CD4-positive, alpha-beta T cell treated with Interleukin-4 for 1 hour (primary cell): Measurements from ENCODE around the gene EPB41L2.
"Not testable (repeated sequence)": the region's sequence is repeated elsewhere in the genome, so short reads cannot be mapped to it uniquely, and the experiment has no call there.

Source experiments
- DNase-seq, 2 donors: peaks; one replicate each; pipeline ENCODE4 v3.0.0-alpha.2; 2020 to 2022

The EPB41L2 gene

DNA sequence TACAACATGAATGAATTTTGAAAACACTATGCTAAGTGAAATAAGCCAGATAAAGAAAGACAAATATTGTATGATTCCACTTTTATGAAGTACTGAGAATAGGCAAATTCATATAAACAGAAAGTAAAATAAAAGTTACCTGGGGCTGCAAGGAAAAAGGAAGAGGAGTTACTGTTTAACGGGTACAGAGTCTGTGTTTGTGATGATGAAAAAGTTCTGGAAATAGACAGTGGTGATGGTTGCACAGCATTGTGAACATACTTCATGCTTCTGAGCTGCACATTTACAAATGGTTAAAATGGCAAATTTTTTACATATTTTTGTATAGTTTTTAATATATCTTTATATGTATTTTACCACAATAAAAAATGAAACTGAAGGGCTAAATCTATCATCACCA lies 29.4 kb downstream of the EPB41L2 start:
- DNase-seq: no peak

DNA sequence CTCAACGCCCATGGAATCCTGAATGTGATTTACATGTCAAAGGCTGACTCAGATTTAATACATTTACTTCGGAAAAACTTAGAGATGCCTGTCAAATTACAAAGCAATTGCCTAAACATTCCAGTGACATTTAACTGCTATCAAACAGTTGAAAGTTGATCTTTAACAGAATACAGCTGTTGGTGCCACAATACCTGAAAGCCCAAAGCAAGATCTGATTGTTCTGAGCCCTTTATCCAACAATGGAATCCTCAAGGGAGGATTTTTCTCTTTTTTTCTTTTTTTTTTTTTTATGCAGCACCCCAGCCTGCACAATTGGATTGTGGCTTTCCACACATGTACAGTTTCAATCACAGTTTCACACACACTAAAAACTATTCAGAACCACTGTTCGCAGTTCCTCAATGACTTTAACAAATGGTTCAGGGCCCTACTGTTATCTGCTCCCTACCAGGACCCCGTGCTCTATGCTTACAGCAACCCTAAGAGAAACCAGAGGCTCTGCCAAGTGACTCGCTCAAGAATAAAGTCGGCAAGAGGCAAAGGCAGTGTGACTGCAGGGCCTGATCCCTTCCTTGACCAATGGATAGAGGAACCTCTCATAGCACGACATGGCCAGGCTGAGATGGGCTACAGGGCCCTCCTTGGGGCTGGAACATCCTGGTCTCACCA lies 33.3 kb downstream of the EPB41L2 start:
- DNase-seq: no peak

DNA sequence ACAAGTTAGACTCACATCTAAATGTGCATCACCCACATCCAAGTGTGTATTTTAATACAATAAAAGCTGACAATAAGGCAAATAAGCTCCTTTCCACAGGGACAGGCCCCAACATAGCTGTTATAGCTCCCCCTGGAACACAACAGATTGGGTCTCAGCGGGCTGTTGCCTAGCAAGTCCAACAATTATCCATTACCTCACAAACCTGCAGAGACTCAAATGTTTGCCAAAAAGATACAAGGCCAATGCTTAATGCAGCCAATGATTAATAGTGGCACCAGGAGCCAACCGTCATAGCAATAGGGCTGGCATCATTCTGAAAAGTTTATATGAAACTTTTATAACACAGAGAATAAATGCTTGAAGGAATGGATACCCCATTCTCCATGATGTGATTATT lies 35.7 kb downstream of the EPB41L2 start:
- no peak for DNase-seq

DNA sequence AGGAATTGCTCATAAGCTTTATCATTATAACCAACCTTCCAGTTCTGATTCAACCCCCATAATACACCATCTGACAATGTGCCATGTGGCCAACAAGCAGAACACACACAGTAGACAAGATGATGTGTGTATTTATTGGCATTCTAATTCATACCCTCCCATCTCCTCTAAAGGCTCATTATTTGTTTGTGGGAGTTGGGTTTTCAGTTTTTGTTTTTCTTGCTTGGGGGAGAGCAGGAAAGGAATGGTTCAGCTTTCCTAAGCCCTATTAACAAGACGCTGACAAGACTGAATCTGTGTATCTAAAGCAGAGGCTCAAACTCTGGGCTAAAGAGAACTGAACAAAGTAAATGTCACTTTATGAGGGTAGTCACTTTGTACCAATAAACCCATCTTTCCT lies 36.8 kb downstream of the EPB41L2 start:
- no peak for DNase-seq

DNA sequence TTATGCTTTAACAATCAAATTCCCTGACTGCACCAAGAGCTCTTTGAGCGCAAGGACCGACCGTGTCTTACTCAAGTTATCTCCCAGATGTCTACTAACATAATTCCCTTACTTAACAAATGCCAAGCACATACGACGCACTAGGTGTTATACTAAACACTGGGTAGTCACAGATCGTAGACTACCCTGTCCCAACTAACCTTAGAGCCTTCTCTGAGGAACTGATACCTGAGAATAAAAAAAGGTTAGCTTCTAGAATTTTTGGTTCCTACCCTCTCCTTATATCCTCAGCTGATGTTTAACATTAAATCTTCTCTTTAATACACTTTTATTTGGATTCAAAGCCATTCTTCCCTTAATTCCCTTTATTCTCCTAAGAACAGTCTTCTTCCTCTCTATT lies 38.5 kb downstream of the EPB41L2 start:
- DNase-seq: no peak

DNA sequence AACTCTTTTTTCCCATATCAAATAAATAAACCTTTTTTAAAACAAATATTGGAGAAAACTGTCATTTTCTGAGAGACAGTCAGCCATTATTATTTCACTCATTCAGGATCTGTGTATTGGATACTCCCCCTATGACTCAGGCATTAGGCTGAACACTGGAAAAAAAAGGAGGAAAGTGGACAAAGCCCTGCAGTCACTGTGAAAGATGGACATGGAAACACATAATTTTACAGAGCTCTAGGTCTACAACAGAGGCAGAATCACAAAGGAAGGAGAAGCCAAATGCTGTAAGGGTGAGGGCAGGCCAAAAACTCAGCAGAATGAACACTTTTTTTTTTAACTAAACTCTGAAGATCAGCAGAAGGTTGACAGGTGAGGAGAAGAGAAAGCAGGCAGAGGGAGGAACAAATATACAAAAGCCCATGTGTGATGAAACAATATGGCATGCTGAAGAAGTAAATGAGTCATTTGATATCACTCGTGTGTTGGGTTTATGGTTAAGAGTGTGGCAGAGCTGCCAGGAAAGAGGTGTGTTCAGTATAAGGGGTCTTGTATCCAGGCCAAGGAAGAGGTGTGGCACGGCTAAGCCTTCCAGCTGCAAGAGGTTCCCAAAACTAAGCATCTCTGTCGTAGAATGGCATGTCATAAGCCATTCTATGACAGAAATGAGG lies 39.1 kb downstream of the EPB41L2 start:
- no peak for DNase-seq

DNA sequence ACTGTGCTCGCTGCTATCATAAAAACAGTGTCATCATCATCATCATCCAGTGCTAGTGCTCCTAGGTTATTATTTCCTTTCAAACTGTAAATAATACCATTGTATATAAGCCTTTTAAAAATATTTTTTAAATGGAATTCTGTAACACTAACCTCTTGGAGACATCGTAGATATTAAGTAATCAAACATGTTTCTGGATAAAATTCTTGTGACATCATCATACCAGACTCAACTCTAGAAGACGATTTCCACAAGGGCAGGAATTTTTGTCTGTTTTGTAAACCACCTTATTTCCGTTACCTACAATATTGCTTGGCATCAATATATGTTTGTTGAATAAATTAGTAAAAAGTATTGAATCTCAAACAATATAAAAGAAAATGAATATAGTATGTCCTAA lies 40.4 kb downstream of the EPB41L2 start:
- DNase-seq: no peak

DNA sequence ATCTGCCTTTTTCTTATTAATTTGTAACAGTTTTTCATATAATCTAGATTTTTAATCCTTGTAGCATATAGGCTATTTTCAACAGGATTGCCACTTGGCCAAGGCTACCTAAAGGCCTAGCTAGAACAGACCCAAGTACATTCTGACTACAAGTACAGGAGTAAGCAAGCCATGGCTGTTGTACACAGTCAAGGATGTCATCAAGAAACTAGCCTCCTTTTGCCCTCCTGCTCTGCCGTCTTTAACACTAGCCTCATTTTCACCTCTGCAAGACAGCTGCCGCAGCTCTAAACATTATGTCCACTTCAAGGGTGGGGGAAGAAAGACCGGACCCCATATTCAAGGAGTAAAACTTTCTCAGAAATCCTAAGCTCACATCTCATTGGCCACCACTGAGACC lies 45.1 kb downstream of the EPB41L2 start:
- no peak for DNase-seq

DNA sequence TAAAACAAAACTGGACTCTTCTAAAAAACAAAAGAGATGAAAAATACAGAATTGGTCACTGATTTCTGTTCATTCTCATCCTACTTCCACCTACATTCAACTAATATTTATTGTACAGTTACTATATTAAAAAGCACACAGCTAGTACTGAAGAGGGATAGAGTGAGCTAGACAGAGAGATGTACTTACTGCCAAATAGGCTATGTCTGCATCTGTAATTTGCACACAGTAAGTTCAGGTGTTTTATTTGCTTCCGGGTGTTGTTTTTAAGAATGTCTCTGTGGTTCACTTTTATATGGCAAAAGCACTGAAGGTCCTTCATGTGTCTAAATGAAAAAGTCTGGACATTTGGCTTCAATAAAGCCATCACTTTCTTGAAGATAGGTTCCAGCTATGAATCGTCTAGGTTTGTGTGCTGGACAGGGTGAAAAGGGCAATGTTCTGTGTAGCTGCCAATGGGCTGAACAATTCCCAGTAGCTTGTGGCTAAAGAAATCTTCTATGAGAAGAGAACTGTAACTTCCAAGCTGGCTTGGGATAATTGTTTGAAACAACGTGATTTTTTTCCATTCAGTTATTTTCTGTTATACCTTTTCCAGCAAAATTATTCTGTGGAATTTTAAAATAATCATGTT lies 47.3 kb downstream of the EPB41L2 start:
- DNase-seq: no peak

DNA sequence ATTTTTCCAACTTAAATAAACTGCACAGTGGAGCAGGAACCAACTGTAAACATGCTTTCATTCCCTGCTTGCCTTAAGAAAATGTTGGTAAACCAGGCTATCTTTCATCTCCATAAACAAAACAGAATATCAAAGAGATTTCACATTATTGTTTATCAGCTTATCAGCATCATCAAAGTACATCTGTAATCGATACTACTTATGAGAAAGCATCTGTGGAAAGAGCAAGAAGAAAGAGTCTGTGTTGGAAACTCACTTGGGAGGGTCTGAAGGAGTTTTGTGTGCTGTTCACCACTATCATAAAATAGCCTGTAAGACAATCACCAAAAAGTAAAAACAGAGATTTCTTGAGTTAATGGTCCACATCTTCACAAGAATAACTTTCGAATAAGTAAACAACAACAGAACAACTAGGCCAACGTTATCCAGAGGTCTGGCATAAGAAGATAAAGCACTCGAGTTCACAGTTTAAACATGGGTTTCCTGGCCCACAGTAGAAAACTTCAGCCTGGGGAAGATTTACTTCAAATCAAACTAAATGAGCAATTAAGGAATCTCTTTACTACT lies 47.9 kb downstream of the EPB41L2 start:
- no peak for DNase-seq

DNA sequence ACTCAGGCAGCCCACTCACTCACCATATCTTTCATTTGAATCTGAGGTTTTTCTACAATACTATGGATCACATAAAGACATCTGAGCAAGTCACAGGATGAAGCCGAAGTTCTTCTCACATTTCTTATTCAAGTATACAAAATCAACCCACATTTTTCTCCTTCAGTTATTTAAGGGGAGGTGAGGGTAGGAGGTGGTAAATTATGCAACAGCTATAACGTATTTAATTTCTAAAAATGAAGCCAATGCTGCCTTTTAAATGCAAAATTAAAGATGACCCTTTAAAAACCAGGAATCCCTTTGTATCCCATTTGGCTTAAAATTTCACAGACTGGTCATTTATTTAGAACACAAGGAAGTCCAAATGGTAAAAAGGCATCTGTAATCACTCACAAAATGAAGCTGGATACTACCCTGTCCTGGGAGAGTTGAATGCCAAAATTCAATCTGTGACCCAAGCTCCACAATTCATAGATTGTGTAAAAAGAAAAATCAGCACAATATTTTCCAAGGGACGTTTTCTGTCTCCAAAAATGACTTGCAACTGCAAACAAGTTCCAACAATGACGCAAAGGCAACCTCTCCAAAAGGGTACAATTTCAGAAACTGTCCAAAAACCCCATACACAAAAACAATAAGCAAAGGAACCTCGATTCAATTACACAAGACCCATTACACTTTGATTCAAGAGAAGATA lies 48.8 kb downstream of the EPB41L2 start:
- DNase-seq: no peak

DNA sequence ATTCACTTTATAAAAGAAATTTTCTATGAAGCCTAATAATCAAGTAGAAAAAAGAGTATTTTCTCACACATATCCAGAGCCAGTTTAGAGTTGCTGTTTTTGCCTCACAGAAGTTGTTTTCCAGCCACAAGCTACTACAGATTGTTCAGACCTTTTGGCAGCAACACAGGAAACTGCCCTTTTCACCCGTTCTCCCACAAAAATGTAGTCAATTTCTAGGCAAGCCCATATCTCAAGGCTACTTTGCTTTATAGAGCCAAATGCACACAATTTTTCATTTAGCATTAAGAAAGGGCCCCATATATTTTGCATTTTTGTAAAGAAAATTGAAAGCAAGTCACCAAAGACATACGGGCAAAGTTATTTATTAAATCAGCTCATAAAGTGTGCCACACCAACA lies 49.5 kb downstream of the EPB41L2 start:
- DNase-seq: no peak

DNA sequence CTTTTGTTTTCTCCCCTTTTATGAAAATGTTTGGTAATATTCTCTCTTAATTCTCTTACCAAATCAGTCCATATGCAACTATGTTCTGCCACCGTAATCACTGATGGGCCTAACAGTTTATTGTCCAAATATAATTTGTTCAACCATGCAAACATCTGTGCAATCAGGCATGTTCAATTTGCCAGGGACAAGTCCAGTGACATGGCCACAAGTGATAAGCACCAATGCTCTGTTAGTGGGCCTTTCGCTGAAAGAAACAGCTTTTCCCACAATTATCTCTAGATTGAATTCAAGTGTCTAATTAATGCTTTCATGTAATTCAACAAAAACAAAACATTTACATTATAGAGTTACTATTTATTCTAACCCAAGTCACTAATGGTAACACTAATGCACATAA lies 53.3 kb downstream of the EPB41L2 start:
- DNase-seq: no peak

DNA sequence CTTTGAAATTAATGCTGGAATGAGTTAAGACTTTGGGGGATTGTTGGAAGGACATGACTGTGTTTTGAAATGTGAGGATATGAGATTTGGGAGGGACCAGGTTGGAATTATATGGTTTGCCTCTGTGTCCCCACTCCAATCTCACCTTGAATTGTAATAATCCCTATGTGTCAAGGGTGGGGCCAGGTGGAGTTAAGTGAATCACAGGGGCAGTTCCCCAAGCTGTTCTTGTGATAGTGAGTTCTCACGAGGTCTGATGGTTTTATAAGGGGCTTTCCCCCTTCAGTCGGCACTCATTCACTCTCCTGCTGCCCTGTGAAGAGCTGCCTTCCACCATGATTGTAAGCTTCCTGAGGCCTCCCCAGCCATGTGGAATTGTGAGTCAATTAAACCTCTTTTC lies 54.1 kb downstream of the EPB41L2 start:
- DNase-seq: not testable (repeated sequence)

DNA sequence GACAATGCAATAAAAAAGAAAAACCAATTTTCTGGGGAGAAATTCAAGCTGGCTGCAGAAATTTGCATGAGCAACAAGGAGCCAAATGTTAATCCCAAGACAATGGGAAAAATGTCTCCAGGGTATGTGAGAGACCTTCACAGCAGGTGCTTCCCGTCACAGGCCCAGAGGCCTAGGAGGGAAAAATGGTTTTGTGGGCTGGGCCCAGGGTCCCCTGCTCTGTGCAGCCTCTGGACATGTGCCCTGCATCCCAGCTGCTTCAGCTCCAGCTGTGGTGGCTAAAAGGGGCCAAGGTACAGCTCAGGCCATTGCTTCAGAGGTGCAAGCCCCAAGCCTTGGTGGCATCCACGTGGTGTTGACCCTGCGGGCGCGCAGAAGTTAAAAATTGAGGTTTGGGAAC lies 55.1 kb downstream of the EPB41L2 start:
- DNase-seq: not testable (repeated sequence)

DNA sequence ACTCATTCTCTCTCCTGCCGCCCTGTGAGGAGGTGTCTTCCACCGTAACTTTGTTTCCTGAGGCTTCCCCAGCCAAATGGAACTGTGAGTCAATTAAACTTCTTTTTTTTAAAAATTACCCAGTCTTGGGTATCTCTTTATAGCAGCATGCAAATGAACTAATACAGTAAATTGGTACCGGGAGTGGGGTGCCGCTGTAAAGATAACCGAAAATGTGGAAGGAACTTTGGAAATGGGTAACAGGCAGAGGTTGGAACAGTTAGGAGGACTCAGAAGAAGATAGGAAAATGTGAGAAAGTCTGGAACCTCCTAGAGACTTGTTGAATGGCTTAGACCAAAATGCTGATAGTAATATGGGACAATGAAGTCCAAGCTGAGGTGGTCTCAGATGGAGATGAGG lies 55.8 kb downstream of the EPB41L2 start:
- DNase-seq: no peak

DNA sequence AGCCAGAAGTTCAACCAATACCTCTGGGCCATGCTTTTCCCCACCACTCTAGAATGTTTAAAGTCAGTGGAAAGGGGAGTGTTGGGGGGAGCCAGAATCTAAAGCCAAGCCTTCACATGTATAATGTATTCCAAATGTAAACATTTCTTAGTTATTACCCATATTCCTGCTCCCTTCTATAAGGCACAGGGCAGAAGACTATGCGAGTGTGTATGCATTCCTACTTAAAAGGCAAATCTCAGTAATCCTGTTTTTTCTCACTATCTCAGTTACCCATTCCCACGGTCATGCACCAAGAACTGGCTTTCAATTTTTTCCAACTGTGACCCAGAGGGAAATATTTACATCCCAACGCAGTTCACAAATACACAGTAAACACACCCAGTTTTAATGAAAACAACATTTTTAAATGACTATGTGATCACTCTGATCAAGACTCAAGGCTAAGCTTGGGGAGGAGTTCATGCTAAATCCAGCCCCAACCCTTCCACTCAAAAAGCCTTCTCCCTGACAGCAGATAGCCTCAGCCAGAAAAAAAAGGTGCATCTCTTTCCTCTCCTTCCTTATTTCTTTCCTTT lies 57.5 kb downstream of the EPB41L2 start:
- no peak for DNase-seq

DNA sequence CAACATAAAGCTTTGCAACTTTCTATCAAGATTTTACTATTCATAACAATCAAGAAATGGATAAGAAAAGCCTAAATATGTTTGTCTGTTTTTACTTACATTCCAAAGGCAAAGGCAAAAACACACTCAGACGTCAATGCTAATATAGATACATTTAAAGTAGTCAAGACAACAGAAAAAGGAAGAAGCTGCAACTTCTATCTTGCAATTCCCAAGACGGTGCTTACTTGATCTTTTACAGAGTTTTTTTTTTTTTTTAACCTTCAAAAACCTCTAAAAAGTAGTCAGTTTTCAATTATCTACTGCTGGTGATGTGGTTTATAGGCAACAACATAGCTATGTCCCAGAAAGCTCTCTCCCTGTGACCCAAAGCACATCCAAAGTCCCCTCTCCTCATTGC lies 58.1 kb downstream of the EPB41L2 start:
- no peak for DNase-seq

DNA sequence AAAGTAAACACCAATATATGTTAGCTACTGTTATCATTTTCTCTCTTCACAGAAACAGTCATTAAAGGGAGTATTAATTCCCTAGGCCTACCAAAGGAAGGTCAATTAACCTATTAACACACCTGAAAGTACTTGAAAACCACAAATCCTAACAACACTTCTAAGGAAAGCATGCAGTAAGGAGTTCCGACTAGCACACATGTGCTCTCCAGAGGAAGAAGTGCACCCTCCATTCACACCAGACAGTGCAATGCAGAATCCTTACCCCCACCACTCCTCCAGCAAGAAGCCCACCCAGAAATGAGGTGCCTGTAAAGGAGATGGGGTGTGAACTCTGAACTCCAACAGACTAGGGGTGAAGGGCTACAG lies 58.7 kb downstream of the EPB41L2 start:
- DNase-seq: no peak

DNA sequence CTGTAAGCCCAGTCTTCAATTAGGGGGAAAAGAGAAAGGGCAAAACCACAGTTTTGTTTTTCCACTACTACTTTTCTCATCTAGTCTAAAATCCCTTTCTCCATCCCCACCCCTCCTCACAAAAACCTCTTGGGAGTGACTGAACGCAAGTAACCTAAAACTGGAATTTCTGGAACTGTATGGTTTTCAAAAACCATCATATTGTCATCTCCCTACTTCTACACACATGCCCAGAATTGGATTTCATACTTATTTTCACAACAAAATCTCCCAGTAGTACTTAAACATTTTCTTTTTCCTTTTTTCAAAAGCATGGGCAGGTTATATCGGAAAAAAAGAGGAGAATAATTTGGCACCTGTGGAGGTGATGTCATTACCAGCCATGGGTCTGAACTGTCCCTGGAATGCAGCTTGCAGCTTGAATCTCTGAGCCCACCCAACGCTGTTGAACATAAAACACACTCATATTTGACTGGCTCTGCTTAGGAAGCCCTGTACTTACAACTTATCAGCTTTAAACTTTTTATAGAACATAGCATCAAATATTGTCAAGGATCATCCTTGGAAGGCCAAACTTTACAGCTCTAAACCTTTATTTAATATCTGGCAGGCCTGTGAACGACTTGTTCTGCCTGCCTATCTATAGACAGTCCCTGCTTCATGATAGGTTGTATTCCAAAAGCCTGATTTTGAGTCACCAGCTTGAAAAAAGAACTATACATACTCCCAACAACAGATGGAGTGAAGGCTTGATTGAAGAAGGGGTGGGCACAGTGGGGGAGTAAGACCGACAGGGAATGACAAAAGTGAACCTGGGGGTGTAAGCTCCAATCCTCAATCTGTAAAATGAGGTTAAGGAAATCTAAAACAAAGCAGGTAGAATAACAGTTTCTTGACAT lies 59.3 kb downstream of the EPB41L2 start:
- DNase-seq: no peak

DNA sequence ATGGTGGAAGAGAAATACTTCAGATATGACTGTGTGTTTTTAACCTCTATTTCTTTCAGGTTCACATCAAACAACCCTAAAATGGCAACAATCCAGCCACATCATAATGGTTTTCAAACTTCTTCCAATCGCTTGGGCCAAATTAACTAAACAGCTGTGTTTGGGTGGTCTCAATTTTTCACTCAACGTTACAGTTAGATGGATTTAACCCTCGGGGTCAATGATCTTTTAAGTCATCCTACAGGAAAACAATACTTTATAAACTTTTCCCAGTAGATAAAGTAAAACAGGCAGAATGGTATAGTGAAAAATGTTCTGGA lies 60.4 kb downstream of the EPB41L2 start:
- no peak for DNase-seq

DNA sequence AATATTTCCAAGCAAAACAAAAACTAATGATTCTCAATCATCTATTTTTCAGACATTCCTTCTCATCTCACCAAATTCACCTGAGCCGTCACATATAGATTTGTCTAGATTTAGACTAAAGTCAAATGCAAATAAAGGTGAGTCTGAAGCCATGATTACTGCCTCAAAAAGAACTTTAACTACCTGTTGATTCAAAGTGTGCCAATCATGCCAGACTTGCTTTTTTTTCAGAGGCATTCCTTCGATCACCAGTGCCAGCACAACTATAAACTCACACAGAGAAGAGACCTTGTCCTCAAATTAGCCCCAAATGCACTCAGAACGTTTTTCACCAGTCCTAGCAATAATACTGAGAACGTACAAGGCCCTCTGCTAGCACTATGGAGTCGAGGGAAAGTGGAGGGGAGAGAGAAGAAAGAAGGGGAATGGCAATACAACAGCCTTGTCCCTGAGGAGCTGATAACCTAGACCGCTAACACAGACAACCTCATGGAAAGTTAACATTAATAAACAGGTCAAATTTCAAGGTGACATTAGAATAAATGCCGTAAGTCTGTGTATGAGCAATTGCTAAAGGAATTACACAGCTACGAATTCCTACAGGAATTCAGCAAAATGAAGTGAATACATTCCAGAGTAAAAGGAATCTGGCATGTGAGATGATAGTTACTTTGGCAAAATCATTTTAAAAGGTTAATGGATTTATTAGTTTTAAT lies 60.9 kb downstream of the EPB41L2 start:
- no peak for DNase-seq
